HG03439 (cell line): ENCODE results near the gene ACY1.

Source experiments
- ATAC-seq: cut with Tn5 transposase; IDR thresholded peaks from one replicate; pipeline ENCODE4 v1.9.1; 2021; ENCODE audit warnings: mild to moderate bottlenecking, moderate library complexity; ENCODE audit not compliant: unreplicated experiment

Gene ACY1

DNA sequence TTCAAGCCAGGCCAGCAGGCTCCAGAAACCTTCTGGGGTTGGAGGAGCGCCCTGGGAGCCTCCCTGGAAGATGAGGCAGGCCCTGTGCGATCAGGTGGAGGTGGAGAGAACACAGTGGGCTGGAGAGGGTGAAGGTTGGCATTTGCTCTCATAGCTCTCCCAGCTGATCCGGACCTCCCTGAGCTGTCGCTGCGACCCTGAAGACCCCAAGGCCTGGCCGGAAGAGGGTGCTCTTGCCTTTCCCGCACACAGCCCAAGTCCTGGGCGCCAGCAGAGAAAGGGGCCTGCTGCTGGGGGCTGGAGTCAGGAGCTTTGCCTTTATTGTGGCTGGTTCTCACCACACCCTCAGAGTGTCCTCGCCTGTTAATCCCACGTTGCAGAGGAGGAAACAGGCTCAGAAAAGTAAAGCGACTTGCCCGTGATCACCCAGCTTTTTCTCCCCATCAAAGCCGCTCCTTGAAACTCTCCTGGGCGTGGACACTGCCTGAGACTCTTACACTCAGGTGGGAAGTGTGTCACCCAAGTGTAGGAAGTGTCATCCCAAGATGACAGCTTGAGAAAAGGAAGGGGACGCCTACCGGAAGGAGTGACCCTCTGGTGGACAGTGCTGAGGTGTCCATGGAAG is 20.9 kb downstream of the ACY1 start:
- no peak for ATAC-seq

- ATAC-seq, result no peak
These were observed 21.6 kb downstream of the ACY1 start for GRCh38 chr3:52004906-52005395.

GRCh38 chr3:52005571-52005986 is 22.2 kb downstream of the ACY1 start:
- no peak for ATAC-seq

GRCh38 chr3:52006017-52006819 is 22.9 kb downstream of the ACY1 start:
- no peak for ATAC-seq

DNA sequence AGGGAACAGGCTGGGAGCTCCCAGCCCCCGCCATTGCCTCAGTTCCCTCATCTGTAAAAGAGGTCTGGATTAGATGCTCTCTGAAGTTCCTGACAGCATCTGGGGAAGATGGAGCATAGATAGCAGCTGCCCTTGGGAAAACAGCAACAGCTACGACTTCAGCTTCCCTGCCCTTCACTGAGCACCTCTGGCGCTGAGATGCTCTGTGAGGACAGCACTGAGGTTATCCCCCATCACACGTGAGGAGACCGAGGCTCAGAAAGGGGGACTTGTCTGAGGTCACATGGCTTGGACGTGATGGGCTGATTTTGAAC is 23.4 kb downstream of the ACY1 start:
- no peak for ATAC-seq

GRCh38 chr3:52007291-52007690 is 24.0 kb downstream of the ACY1 start:
- ATAC-seq, result no peak

- no peak for ATAC-seq
These were observed 27.1 kb downstream of the ACY1 start for GRCh38 chr3:52010431-52010830.

- no peak for ATAC-seq
These were observed 29.4 kb downstream of the ACY1 start for GRCh38 chr3:52012699-52013098.

DNA sequence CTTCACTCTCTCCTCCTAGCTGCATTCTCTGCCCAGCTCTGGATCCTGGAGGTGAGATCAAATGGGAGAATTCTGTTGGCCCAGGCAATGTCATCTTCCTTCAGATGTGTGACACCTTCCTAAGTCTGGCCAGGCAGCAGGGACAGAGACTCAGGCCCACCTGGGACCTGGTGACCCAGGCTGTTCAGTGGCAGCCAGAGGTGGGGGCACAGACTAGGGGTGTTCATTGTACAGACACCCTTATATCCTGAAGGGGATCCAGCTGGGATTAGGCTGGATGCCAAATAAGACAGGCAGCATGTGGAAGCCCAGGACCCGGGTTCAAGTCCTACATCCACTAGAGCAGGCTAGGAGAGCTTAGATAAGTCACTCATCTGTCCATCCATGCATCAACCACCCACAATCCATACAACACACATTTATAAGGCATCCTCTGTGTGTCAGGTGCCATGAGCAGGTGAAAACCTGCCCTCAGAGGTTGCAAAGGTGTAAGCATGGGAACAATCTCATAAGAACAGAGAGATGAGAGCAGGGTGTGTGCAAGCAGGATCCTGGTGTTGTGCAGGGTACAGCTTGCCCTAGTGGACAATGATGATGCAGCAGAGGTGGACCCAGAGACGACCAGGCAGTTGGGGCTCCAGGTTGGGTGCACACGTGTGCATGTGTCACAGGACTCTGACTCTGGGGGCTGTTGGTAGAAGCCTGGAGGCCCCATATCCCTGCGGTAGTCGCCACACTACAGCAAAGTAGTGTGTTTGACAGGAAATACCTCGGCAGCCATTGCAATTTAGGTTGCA is 30.7 kb downstream of the ACY1 start:
- ATAC-seq, result no peak

- no peak for ATAC-seq
These were observed 31.3 kb downstream of the ACY1 start for GRCh38 chr3:52014613-52015012.

- ATAC-seq, result no peak
These were observed 32.3 kb downstream of the ACY1 start for GRCh38 chr3:52015438-52016228.

DNA sequence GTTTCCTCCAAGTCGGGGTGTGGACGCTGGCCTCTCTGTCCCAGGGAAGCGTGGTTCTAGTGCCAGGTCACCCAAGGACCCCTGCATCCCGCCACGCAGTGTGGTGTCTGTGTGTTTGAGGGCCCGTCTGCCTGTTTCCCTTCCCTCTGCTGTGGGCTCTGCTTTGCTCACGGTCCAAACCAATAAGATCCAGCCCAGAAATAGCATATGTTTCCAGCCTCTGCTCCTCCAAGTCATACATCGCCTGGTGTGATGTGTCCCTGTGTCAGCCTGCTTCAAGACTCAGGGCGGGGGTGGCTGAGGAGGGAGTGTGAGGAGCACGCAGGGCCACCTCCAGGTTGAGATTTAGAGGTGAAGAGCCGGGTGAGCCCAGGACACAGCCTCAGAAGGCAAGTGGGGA is 34.3 kb downstream of the ACY1 start:
- no peak for ATAC-seq

DNA sequence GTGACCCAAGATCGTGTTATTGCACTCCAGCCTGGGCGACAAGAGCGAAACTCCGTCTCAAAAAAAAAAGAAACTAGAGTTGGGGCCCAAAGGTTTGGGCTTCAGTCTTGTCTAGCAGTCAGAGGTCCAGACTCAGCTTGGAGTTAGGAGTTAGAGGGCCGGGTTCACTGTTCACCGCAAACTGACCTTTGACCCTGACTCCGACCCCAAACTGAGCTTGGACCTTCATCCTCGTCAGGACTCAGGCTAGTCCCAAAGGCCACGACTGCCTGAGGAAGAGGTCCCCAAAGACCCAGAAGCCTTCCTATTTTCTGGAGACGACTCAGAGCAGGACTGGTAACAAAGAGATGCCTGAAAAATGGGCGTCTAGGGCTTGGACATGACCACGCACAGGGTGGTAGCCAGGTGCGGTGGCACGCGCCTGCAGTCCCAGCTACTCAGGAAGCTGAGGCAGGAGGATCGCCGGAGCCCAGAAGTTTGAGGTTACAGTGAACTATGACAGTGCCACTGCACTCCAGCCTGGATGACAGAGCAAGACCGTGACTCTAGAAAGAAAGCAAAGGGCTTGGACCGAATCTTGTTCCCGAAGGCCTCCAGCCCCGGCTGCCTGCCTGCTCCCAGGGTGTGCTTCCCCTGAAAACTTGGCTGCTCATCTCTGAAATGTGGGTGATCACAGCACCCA is 35.1 kb downstream of the ACY1 start:
- ATAC-seq, result no peak

DNA sequence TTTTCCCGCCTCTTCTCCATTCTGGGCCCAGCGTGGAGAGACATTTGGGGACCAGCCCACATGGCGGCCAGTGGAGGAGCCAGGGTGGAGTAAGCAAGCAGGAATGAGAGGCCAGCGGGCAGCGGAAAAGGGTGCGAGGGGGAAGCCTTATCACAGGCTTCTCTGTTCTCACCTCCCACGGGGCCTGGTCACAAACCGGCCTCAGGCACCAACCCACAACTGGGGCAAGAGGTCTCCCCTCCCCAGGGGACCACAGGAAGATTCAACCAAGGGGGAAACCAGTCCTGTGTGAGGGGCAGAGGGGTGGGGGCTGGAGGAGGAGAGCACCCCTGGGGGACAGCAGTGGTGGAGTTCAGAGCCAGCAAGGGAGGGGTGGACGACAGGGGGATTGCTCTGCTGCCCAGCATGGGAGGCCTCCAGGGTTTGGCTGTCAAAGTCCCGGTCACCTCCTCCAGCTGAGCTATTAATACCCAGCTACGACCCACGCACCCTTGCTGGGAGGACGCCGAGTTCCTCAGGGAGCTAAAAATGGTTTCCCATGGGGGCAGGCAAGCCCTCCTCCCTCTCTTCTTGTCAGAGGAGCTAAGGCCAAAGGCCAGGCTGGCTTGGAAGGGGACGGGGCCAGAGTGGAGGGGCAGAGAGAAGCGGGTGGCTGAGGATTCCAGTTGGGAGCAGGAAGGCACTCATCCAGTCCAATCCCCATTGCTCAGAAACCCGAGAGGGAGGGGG is 36.2 kb downstream of the ACY1 start:
- ATAC-seq, result no peak

DNA sequence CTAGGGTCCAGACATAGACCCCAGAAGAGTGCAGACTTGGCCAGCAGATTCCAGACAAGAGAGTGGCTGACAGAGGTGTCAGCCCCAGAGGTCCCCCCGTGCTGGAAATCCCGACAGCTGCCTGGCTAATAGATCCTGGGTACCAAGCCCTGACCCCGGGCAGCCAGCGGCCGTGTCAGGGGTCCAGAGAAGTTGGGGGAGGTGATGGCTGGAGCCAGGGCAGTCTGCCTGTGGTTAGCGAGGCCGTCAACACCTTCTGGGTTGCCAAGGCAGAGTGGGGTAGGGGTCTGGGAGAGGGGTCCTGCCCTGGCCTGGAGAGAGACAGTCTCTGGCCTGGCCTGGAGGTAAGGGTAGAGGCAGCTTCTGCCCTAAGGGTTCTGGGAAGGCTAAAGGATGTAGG is 37.5 kb downstream of the ACY1 start:
- ATAC-seq, result no peak

GRCh38 chr3:52021489-52022268 is 38.3 kb downstream of the ACY1 start:
- ATAC-seq, result no peak

DNA sequence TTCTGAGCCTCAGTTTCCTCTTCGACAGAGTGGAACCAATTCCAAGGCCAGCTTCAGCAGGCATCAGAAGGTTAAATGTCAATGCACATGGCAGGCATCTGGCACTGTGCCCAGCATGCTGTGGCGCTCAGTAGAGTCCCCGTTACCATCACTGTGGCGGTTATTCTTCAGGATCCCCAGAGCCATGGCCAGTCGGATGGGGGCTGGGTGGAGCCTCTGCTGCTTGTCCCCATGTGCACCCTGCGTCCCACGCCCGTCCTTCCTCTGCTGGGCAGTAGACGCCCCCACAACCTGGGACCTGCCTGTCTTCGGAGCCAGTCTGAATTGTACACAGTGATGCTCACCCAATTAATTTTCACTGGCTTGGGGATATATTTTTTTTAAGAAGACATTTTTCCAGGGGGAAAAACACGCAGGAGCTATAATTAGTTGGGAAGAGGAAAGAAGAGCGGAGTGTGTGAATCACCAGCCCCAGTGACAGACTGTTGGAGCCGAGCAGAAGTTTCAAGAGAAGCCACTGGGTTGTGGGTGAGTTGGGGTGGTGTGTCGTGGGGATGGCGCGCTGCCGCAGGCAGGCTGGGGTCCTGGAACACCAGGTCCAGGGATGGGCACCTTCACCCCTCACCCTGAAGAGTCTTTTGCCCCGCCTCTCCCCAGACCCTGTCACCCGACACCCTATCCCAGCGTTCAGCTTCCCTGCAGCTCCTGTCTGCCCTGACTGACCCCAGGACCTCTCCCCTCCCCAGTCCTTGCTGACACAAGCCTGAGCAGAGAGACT is 39.2 kb downstream of the ACY1 start:
- ATAC-seq, result no peak

- no peak for ATAC-seq
These were observed 39.9 kb downstream of the ACY1 start for GRCh38 chr3:52023101-52023770.
